ENCODE measurements around the gene EFR3B. TPM values are rescaled to one million over a fixed set of nuclear protein-coding genes. Genes with fewer than 3 reads are reported as not detected.

EFR3B gene
- total RNA-seq, 1 donor from 2014 or later = 11.3 TPM

DNA sequence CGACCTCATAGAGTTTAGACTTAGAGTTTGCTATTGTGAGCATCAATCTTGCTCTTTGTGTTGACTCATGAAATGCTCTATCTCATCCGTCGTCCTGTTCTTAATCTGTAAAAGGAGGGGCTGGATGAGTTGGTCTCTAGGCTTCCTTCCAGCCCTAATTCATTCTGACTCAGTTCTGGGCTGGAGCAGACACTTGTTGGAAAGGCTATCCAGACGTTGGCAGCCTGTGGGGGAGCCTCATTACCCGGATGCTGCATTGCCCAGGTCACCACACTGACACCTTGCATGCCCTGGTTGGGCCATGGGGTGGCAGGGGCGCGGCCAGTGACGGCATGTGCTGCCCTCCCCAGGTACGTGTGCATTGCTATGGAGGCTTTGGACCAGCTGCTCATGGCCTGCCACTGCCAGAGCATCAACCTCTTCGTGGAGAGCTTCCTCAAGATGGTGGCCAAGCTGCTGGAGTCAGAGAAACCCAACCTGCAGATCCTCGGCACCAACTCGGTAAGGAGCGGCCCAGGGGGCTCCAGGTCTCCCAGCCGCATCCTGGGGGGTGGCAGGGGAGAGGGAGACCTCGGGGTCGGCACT lies 61.5 kb downstream of the EFR3B start:
- TF ChIP-seq, protein P1, sequence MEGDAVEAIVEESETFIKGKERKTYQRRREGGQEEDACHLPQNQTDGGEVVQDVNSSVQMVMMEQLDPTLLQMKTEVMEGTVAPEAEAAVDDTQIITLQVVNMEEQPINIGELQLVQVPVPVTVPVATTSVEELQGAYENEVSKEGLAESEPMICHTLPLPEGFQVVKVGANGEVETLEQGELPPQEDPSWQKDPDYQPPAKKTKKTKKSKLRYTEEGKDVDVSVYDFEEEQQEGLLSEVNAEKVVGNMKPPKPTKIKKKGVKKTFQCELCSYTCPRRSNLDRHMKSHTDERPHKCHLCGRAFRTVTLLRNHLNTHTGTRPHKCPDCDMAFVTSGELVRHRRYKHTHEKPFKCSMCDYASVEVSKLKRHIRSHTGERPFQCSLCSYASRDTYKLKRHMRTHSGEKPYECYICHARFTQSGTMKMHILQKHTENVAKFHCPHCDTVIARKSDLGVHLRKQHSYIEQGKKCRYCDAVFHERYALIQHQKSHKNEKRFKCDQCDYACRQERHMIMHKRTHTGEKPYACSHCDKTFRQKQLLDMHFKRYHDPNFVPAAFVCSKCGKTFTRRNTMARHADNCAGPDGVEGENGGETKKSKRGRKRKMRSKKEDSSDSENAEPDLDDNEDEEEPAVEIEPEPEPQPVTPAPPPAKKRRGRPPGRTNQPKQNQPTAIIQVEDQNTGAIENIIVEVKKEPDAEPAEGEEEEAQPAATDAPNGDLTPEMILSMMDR (IDR thresholded peaks at IDR 0.05; ENCODE audit: unreplicated experiment) = no peak
- Mint-ChIP-seq H3K27me3 (ENCODE audit: unreplicated experiment) (no peaks in the 10 kb centered on the region), H3K36me3 (ENCODE audit: low read depth, unreplicated experiment) (no peaks in the 10 kb centered on the region), H3K27ac (ENCODE audit: unreplicated experiment) (no peak overlapping the region), H3K9me3 (ENCODE audit: unreplicated experiment) (no peaks in the 10 kb centered on the region), H3K4me3 (ENCODE audit: unreplicated experiment) (no peak overlapping the region), H3K4me1 (ENCODE audit: unreplicated experiment) (peaks cover 2% of the 10 kb centered on the region)
- DNase-seq (ENCODE audit: low spot score) = no peak

- Mint-ChIP-seq H3K27ac (ENCODE audit: unreplicated experiment) (no peak overlapping the region), H3K4me1 (ENCODE audit: unreplicated experiment) (no peaks in the 10 kb centered on the region), H3K27me3 (ENCODE audit: unreplicated experiment) (no peaks in the 10 kb centered on the region), H3K36me3 (ENCODE audit: low read depth, unreplicated experiment) (no peaks in the 10 kb centered on the region), H3K9me3 (ENCODE audit: unreplicated experiment) (no peaks in the 10 kb centered on the region), H3K4me3 (ENCODE audit: unreplicated experiment) (no peak overlapping the region)
- DNase-seq (ENCODE audit: low spot score) = no peak
- TF ChIP-seq, protein P1 (IDR thresholded peaks at IDR 0.05; ENCODE audit: unreplicated experiment) = no peak
These were observed 62.9 kb downstream of the EFR3B start for GRCh38 chr2:25104736-25105135.

DNA sequence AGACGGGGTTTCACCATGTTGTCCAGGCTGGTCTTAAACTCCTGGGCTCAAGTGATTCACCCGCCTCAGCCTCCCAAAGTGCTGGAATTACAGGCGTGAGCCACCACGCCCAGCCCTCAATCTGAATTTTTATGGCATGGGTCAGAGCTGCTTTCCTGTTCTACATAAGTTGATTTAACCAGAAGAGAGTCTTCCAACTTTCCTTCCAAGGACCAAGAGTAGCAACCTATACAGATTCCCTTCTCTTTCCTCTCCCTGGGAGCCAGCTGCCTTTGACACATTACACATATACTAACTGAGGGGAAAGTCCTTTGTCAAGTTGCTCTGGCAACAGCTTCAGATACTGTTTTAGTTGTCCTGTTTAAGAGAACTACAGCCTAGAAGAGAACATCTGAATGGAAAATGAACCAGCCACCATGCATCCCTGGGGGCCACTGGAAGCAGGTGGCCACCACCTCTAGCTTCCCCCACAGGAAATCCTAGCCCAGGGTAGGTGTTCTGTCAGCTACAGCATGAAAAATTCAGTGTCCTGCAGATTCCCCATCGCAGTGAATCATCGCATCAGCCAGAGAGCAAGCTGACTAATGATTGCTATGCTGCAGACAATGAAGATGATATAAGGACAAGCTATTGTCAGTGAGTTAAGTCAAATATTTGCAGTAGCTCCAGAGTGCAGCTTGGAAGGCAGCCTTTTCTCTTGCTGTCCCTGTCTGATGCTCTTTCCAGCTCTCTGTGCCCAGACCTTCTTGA lies 63.6 kb downstream of the EFR3B start:
- no peak overlapping the region for H3K4me3 Mint-ChIP-seq (ENCODE audit: unreplicated experiment)
- TF ChIP-seq, protein P1 (IDR thresholded peaks at IDR 0.05; ENCODE audit: unreplicated experiment) = no peak
- DNase-seq (ENCODE audit: low spot score) = no peak
- H3K36me3 Mint-ChIP-seq (ENCODE audit: low read depth, unreplicated experiment) = no peaks in the 10 kb centered on the region
- peaks cover 5% of the 10 kb centered on the region for H3K4me1 Mint-ChIP-seq (ENCODE audit: unreplicated experiment)
- no peaks in the 10 kb centered on the region for H3K9me3 Mint-ChIP-seq (ENCODE audit: unreplicated experiment)
- H3K27me3 Mint-ChIP-seq (ENCODE audit: unreplicated experiment) = no peaks in the 10 kb centered on the region
- no peak overlapping the region for H3K27ac Mint-ChIP-seq (ENCODE audit: unreplicated experiment)

GRCh38 chr2:25109822-25110221 lies 67.9 kb downstream of the EFR3B start:
- no peak overlapping the region for H3K27ac Mint-ChIP-seq (ENCODE audit: unreplicated experiment)
- H3K27me3 Mint-ChIP-seq (ENCODE audit: unreplicated experiment) = peaks cover 3% of the 10 kb centered on the region
- TF ChIP-seq, protein P1 (IDR thresholded peaks at IDR 0.05; ENCODE audit: unreplicated experiment) = no peak
- H3K4me3 Mint-ChIP-seq (ENCODE audit: unreplicated experiment) = no peak overlapping the region
- peaks cover 14% of the 10 kb centered on the region for H3K4me1 Mint-ChIP-seq (ENCODE audit: unreplicated experiment)
- no peak for DNase-seq (ENCODE audit: low spot score)
- no peaks in the 10 kb centered on the region for H3K9me3 Mint-ChIP-seq (ENCODE audit: unreplicated experiment)
- no peaks in the 10 kb centered on the region for H3K36me3 Mint-ChIP-seq (ENCODE audit: low read depth, unreplicated experiment)

DNA sequence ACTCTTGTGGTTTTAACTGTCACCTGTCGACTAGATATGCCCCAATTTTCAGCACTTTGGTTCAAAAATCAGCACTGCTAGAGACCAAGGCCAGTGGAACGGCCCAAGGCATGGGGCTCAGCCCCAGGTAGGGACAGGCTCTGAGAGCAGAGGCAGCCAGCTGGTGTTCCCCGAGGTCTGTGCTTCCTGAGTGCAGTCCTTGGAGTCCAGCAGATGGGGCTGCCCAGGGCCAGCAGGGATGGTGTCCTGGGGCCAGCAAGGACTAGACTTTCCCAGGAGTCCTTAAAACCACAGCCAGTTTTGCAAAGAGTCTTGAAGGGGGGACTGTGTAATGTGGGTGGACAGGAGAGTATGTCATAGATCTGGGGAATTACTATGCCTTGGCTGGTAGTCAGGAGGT lies 70.2 kb downstream of the EFR3B start:
- no peak overlapping the region for H3K27ac Mint-ChIP-seq (ENCODE audit: unreplicated experiment)
- H3K4me1 Mint-ChIP-seq (ENCODE audit: unreplicated experiment) = peaks cover 14% of the 10 kb centered on the region
- H3K9me3 Mint-ChIP-seq (ENCODE audit: unreplicated experiment) = no peaks in the 10 kb centered on the region
- no peak for DNase-seq (ENCODE audit: low spot score)
- H3K4me3 Mint-ChIP-seq (ENCODE audit: unreplicated experiment) = no peak overlapping the region
- H3K27me3 Mint-ChIP-seq (ENCODE audit: unreplicated experiment) = peaks cover 3% of the 10 kb centered on the region
- TF ChIP-seq, protein P1 (IDR thresholded peaks at IDR 0.05; ENCODE audit: unreplicated experiment) = no peak
- no peaks in the 10 kb centered on the region for H3K36me3 Mint-ChIP-seq (ENCODE audit: low read depth, unreplicated experiment)

All from endothelial cell (in vitro differentiated cells).